Gastroesophageal sphincter (tissue), 4 donors: Measurements from ENCODE around the gene KIAA1217. TPM values are rescaled to one million over a fixed set of nuclear protein-coding genes. Genes with fewer than 3 reads are reported as not detected.

Source experiments
- ATAC-seq: fragments of 150-250 bp; one replicate; pipeline ENCODE4 v1.9.1; 2016; ENCODE audit warnings: mild to moderate bottlenecking, moderate library complexity
- H3K27ac ChIP-seq, 4 donors: fragments of 200-600 bp; sonication (generic) in 3 of 4; 1 replicate in 3 of 4; 2 replicates in 1 of 4; pipeline ENCODE4 v1.5.1; 2016 to 2019
- H3K27me3 ChIP-seq: fragments of 200-600 bp; sonication (generic); one replicate; pipeline ENCODE4 v1.5.1; 2019
- H3K36me3 ChIP-seq, 2 donors: fragments of 200-600 bp; sonication (generic); one replicate each; pipeline ENCODE4 v1.5.1; 2019; ENCODE audit warnings: control low read depth in 1 of 2
- H3K4me1 ChIP-seq, 3 donors: fragments of 200-600 bp; sonication (generic); 1 replicate in 2 of 3; 2 replicates in 1 of 3; pipeline ENCODE4 v1.5.1; 2016 to 2019; ENCODE audit warnings: control low read depth in 2 of 3
- H3K4me3 ChIP-seq, 2 donors: fragments of 200-600 bp; sonication (generic); one replicate each; pipeline ENCODE4 v1.5.1; 2019; ENCODE audit warnings: mild to moderate bottlenecking in 1 of 2, moderate library complexity in 1 of 2
- H3K9me3 ChIP-seq, 3 donors: fragments of 200-600 bp; sonication (generic); one replicate each; pipeline ENCODE4 v1.5.1; 2017 to 2019; ENCODE audit warnings: control low read depth in 2 of 3
- CTCF ChIP-seq, 4 experiments: fragments of 200-600 bp in 2 of 4; fragments of 450-650 bp in 2 of 4; sonication (generic) in 1 of 4; IDR thresholded peaks; one replicate each; pipeline ENCODE4 v1.5.1; 2017 to 2019; ENCODE audit warnings: antibody characterized with exemption in 4 of 4, mild to moderate bottlenecking in 2 of 4, moderate library complexity in 2 of 4
- EP300 ChIP-seq: sonication (generic); formaldehyde crosslinking; IDR thresholded peaks from one replicate; pipeline ENCODE4 v1.6.1; 2017; ENCODE audit warnings: antibody characterized with exemption, mild to moderate bottlenecking
- POLR2A ChIP-seq, 2 donors: fragments of 450-650 bp; IDR thresholded peaks; one replicate each; pipeline ENCODE4 v1.6.1; 2017; ENCODE audit warnings: antibody characterized with exemption in 2 of 2, mild to moderate bottlenecking in 2 of 2, moderate library complexity in 1 of 2
- POLR2AphosphoS5 ChIP-seq: sonication (generic); formaldehyde crosslinking; IDR thresholded peaks from one replicate; pipeline ENCODE4 v1.6.1; 2017; ENCODE audit warnings: antibody characterized with exemption
- WGBS, 2 donors: methylation state at CpG; one replicate each; pipeline ENCODE4 v1.1.5; 2018; ENCODE audit warnings: low coverage in 1 of 2; 5-methylcytosine and 5-hydroxymethylcytosine counted together
- total RNA-seq, 4 donors: library from RNA; depleted of rRNA; stranded (reverse); fragments of >200 nt; gene quantifications; one replicate each; pipeline ENCODE4 v1.1.0, GENCODE V29; 2016

The KIAA1217 gene
- total RNA-seq, 4 donors from 2014 or later: 9.7 to 15.3 (median 12.7) TPM

- no peaks in the 10 kb centered on the region for H3K9me3 ChIP-seq
- H3K36me3 ChIP-seq: peaks cover 0 to 6% of the 10 kb centered on the region in 2 donors
- TF ChIP-seq CTCF (IDR thresholded peaks at IDR 0.05) (no peak), POLR2A (IDR thresholded peaks at IDR 0.05) (no peak), POLR2AphosphoS5 (no peak), EP300 (no peak)
- peaks cover 0 to 27% (median 4%) of the 10 kb centered on the region in 3 donors for H3K4me1 ChIP-seq
- no peak for ATAC-seq
- 71 to 86% methylated on average over 6 to 7 of the region's 7 CpGs for WGBS, 2 donors
- no peak overlapping the region for H3K27ac ChIP-seq
- no peak overlapping the region for H3K4me3 ChIP-seq
- H3K27me3 ChIP-seq: no peaks in the 10 kb centered on the region
Observed at GRCh38 chr10:24385776-24386175, 176.8 kb downstream of the KIAA1217 start.

- H3K27me3 ChIP-seq: no peaks in the 10 kb centered on the region
- no peaks in the 10 kb centered on the region for H3K9me3 ChIP-seq
- no peak overlapping the region for H3K27ac ChIP-seq
- ATAC-seq: no peak
- TF ChIP-seq POLR2A (IDR thresholded peaks at IDR 0.05) (no peak), EP300 (no peak), POLR2AphosphoS5 (no peak), CTCF (IDR thresholded peaks at IDR 0.05) (no peak)
- peaks cover 0 to 1% of the 10 kb centered on the region in 2 donors for H3K36me3 ChIP-seq
- peaks cover 0 to 3% (median 0%) of the 10 kb centered on the region in 3 donors for H3K4me1 ChIP-seq
- H3K4me3 ChIP-seq: no peak overlapping the region
- 86% methylated on average over 2 of the region's 2 CpGs; no CpG with 5 or more reads in 1 of the 2 donors for WGBS, 2 donors
Observed at GRCh38 chr10:24390146-24390700, 181.3 kb downstream of the KIAA1217 start.

- H3K27me3 ChIP-seq: no peaks in the 10 kb centered on the region
- H3K27ac ChIP-seq: no peak overlapping the region
- H3K36me3 ChIP-seq: no peaks in the 10 kb centered on the region
- no peak overlapping the region for H3K4me3 ChIP-seq
- no peak for ATAC-seq
- 100% methylated on average over 1 of the region's 1 CpG for WGBS, 2 donors
- TF ChIP-seq POLR2AphosphoS5 (no peak), CTCF (IDR thresholded peaks at IDR 0.05) (no peak), POLR2A (IDR thresholded peaks at IDR 0.05) (no peak), EP300 (no peak)
- H3K9me3 ChIP-seq: no peaks in the 10 kb centered on the region
- no peaks in the 10 kb centered on the region for H3K4me1 ChIP-seq
Observed at GRCh38 chr10:24390746-24391145, 181.8 kb downstream of the KIAA1217 start.

GRCh38 chr10:24393201-24393600 is 184.3 kb downstream of the KIAA1217 start:
- TF ChIP-seq POLR2A (IDR thresholded peaks at IDR 0.05) (no peak), EP300 (no peak), CTCF (IDR thresholded peaks at IDR 0.05) (no peak), POLR2AphosphoS5 (no peak)
- H3K4me3 ChIP-seq: no peak overlapping the region

GRCh38 chr10:24394461-24395190 is 185.7 kb downstream of the KIAA1217 start:
- no peak for TF ChIP-seq CTCF (IDR thresholded peaks at IDR 0.05)
- TF ChIP-seq POLR2AphosphoS5: no peak
- TF ChIP-seq EP300: no peak
- no peak for TF ChIP-seq POLR2A (IDR thresholded peaks at IDR 0.05)
- H3K27ac ChIP-seq: no peak overlapping the region
- no peaks in the 10 kb centered on the region for H3K4me1 ChIP-seq
- H3K36me3 ChIP-seq: no peaks in the 10 kb centered on the region
- 44 to 68% methylated on average over 4 to 9 of the region's 9 CpGs for WGBS, 2 donors
- no peak for ATAC-seq
- H3K4me3 ChIP-seq: no peak overlapping the region
- no peaks in the 10 kb centered on the region for H3K9me3 ChIP-seq
- H3K27me3 ChIP-seq: no peaks in the 10 kb centered on the region

More at GRCh38 chr10:24393201-24393600, 184.3 kb downstream of the KIAA1217 start:
- no peaks in the 10 kb centered on the region for H3K27me3 ChIP-seq
- H3K36me3 ChIP-seq: no peaks in the 10 kb centered on the region
- WGBS, 2 donors: 73% methylated on average over 3 of the region's 5 CpGs; no CpG with 5 or more reads in 1 of the 2 donors
- ATAC-seq: no peak
- H3K9me3 ChIP-seq: no peaks in the 10 kb centered on the region
- H3K27ac ChIP-seq: no peak overlapping the region
- no peaks in the 10 kb centered on the region for H3K4me1 ChIP-seq
